T47D (cell line): ENCODE data around the gene ITGAV.

Experiments used
- DNase-seq, 2 experiments: peaks; one replicate each; pipeline versions ENCODE4 v3.0.0 to v3.0.0-alpha.2; 2011 to 2012; ENCODE audit warnings: low read depth in 1 of 2, low spot score in 1 of 2
- JUND ChIP-seq: IDR thresholded peaks from 2 replicates; pipeline ENCODE4 v1.6.1; 2012; ENCODE audit warnings: low read depth
- in situ Hi-C: cut with HindIII; loops from 2 replicates; pipeline ENCODE4 v1.10.0; 2016; ENCODE audit warnings: low sequenced_read_pairs, low pct_unique_long_range_greater_than_20kb

The ITGAV gene

DNA sequence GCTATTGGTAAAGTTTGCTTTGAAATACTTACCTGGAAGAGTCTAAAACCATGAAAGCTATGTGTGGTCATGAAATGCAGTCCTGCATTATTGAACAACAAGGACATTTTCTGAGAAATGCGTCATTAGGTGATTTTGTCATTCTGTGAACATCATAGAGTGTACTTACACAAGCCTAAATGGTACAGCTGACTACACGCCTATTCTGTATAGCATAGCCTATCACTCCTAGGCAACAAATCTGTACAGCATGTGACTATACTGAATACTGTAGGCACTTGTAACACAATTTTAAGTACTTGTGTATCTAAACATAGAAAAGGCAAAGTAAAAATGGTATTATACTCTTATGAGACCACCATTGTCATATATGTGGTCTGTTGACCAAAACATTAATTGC, 112.2 kb downstream of the ITGAV start:
- TF ChIP-seq JUND, result no peak
- no peak for DNase-seq
- in situ Hi-C loops, result no loop called here

DNA sequence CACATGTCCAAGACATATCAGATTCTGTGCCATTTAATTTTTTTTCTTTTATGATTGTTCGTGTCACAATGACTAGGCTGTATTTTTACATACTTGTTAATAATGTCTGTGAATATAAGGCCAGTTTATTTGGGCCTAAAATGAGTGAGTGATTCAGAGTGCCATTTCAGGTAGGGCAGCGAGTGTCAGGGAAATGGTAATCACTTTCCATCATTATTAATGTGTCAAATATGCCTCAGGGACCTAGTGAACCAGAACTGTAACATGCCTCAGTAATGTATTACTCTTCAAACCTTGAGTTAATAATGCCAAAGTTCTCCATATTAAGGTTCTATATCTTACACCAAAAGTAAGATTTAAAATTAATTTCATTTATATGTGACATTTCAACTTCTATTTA, 112.6 kb downstream of the ITGAV start:
- TF ChIP-seq JUND, result no peak
- no peak for DNase-seq
- in situ Hi-C loops, result no loop called here

DNA sequence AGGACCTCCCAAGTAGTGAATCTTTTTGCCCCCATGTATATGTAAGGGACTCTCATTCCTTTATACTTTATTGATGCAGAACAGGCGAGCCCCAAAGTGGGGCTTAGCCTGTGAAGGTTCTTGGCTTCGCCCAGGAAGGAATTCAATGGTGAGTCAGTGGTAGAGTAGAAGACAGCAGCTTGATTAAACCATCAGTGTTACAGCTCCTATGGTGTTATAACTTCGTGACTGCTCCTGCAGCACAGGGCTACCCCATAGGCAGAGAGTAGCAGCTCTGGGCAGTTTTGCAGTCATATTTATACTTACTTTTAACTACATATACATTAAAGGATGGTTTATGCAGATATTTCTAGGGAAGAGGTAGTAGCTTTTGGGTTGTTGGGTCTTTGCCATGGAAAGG, 115.0 kb downstream of the ITGAV start:
- in situ Hi-C loops, result no loop called here

DNA sequence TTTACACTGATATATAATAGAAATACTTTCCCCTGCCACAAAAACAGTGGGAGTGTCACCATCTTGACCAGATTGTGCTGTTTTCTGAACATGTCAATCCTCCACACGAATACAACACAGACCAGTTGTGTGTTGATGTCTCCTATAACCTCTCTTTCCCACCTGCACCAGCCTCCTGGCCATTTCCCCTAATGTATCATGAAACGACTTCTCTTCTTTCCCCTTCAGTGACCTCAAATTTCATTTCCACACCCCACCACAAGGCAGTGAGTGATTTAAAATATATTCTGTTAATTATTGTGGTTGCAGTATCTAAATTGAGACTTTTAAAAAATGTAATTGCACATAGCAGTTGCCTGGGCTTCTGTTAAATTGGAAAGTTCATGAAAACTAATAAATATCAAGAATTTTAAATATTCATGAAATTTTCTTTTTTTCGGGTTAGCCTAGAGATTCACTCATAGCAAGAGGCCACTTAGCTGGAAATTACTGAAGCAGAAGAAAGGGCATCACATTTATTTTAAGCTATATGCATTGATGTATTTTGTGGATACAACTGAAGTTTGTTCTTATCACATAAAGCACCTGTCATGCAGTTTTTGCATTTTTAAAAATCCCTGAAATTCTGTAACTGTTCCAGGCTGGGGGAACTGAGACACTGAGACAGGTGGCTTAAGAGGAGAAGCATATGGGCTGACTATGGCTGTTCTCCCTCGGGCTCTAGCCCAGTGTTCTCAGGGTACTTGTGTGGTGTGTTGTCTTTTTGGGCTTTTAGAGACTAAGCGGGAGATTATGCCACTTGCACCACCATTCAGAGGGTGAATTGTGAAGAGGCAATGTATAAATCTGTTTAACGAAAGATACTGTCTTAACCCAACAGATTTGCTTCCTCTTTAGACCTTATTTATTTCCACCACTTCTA, 119.9 kb downstream of the ITGAV start:
- DNase-seq, result no peak
- no peak for TF ChIP-seq JUND
- in situ Hi-C loops, result no loop called here

More for the DNA sequence above, 115.0 kb downstream of the ITGAV start:
- no peak for DNase-seq
- no peak for TF ChIP-seq JUND

DNA sequence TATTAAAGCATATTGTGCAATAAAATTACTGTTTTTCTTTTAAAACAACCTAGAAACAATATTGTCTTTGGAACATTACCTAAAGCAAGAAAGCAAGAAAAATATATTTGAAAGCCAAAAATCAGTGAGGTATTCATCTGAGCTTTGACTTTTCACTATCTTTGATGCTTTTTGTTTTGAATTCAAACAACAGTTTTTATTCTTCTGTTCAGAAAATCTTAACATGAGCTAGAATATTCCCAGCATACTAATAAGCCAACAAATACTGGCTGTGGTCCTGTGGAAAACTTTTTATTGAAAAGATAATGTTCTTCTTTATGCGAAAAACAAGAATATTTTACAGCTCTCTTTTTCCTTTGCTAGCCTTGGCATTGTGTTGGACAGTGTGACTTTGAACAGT, 123.8 kb downstream of the ITGAV start:
- no peak for TF ChIP-seq JUND
- in situ Hi-C loops, result no loop called here
- no peak for DNase-seq

DNA sequence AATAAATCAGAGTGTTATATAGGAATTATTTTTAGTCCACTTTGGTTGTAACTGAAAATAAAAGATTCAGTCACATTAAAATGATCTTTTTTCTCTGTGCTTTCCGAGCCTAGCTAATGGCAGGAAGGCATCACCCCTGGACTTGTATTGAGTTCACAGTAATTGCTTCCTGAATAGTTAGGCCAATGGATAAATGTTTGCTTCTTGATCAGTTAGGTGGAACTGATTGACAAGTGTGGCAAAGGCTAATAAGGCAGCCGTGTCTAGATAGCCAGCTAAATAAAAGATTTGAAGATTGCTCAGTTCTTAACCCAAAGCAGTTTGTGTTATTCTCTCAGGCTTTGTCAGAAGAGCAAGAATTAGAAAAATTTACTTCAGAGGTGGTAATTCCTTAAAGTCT, 124.8 kb downstream of the ITGAV start:
- no peak for TF ChIP-seq JUND
- in situ Hi-C loops, result no loop called here
- DNase-seq, result no peak

DNA sequence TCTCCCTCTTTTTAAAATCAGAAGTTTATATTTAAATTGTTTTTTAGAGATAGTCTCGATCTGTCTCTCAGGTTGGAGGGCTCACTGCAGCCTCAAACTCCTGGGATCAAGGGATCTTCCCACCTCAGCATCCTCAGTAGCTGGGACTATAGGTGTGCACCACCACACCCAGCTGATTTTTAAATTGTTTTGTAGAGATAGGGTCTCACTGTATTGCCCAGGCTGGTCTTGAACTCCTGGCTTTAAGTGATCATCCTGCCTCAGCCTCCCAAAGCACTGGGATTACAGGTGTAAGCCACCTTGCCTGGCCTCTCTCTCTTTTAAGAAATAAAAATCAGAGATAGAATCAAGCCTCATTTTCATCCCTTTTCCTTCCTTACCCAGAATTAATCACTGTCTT, 126.1 kb downstream of the ITGAV start:
- DNase-seq, result no peak
- TF ChIP-seq JUND, result no peak
- in situ Hi-C loops, result no loop called here

DNA sequence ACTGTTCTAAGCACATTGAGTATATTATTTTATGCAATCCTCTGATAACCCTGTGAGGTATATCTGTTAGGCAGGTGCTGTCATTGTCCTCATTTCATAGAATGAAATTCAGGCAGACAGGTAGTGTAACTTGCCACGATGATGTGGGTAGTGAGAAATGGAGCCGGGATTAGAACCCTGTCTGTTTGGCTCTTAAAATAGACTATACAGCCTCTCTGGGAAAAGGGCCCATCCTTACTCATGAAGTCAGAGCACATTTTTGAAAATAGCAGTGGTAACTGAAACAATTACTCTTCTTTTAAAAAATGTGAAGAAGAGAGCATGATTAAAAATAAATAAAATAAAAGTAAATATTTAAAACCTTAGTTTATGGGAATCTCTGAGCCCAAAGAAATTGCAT, 127.0 kb downstream of the ITGAV start:
- in situ Hi-C loops, result no loop called here
- no peak for TF ChIP-seq JUND

DNA sequence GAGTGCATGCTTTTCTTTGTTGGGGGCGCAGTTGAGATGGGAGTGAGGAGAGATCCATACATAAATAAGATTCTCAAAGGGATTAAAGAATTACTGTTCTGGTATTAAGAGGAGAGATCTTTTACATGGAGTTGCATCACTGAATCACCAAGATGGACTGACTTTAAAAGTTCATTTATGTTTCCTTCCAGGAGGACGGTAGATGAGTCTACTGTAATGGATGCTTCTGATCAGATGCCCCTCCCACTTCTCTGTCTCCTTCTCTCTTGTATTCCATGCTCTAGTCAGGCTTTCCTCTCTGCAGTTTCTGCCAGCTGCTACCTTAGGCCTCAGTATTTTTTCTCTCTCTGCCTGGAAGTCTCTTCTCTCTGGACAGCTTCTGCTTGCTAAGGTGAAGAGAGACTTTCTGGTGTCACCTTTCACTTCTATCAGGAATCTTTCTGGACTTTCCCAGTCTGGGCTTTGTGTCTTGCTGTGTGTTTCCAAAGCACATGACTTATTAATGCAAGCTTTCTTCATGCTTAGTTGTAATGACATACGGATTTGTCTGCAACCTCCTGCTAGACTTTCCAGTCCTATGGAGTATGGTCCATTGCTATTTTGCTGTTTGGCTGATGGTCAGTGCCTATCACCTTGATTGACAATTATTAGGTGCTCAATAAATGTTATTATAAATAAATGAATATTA, 127.6 kb downstream of the ITGAV start:
- DNase-seq, result no peak
- TF ChIP-seq JUND, result no peak
- in situ Hi-C loops, result no loop called here

More for the DNA sequence above, 127.0 kb downstream of the ITGAV start:
- no peak for DNase-seq

DNA sequence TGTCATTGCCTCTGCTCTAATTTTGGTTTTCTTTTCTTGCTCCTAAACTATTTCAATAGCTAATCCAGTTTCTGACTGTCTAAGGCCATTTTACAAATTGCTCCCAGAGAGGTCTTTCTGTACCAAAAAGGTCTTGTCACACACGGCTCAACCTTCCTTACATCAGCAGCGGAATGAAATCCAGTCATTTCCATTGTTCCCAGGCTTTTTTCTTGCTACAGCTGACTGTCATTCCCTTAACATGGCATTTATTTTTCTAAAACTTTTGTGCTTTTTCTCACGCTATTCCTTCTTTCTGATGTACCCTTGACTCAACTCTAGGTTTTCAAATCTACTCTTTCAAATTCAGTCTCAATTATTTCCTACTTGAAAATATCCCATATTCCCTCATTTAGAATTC, 128.3 kb downstream of the ITGAV start:
- DNase-seq, result no peak
- no peak for TF ChIP-seq JUND
- in situ Hi-C loops, result no loop called here

DNA sequence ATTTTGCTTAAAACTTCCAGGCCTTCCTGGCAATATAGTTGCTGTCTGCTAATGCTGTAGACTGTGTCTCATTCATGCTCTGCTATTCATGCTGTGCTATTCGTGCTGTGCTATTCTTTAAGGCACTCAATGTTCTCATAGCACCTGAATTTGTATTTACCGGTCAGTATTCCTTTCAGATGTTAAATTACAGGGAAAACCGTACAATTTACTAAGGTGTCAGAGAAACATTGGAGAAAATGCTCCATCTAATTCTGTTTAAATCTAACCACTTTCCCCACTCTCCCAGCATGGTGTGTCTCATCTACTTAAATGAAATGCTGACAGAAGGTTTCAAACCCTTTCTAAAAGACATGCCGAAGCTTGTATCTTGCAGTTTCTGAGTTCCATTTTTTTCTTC, 129.0 kb downstream of the ITGAV start:
- in situ Hi-C loops, result no loop called here
- no peak for TF ChIP-seq JUND
- DNase-seq, result no peak

DNA sequence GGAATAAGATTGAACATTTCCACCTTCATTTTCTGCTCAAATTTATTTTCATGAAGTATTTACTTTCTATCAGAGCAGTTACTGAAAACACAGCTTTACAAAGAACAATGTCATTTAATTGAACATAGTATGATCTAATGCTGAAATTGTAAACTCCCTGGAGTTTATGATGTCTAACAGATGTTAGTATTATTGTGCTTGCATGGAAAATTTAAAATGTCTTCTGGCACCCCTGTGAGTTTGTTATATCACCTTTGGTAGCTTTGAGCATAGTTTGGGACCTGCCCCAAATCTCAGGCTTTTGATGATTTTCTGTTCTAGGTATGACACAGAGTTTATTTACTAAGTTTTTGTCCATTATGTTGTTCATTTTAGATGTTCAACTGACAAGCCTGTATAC, 132.1 kb downstream of the ITGAV start:
- no peak for TF ChIP-seq JUND
- DNase-seq, result no peak
- in situ Hi-C loops, result no loop called here

DNA sequence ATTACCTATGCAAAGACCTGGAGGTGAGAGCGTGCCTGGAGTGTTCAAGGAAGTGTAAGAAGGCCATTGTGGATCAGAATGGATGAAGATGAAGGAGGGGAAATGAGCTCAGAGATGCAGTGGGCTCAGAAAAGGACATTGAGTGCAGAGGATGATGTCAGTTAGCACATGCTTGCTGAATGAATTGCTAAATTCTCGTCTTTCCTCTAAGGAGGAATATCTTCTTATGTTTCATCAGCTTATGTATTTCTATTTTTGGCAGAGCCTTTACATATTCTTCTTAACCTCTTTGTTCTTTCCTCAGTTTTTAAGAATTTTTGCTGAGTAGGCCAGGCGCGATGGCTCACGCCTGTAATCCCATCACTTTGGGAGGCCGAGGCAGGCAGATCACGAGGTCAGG, 134.9 kb downstream of the ITGAV start:
- in situ Hi-C loops, result no loop called here
- DNase-seq, result no peak
- TF ChIP-seq JUND, result no peak
